Germinal center (tissue), 1 donor: Measurements from ENCODE around the gene TATDN2.
A peak's percentile ranks its signal among the peaks of the same experiment; 100 is the strongest.

Source experiments
- DNase-seq: peaks from one replicate; pipeline ENCODE4 v3.0.0; 2012; ENCODE audit warnings: mixed read lengths, low spot score

Gene TATDN2

GRCh38 chr3:10248184-10248983 lies at the start of gene TATDN2:
Gene TATDN2, plus strand, starts transcription at chr3:10248459. Its CDS starts 742 bp downstream, at chr3:10249201.
- DNase-seq = peak; percentile 99

- DNase-seq = peak; percentile 60
These were observed 49.3 kb upstream of the TATDN2 start for GRCh38 chr3:10198761-10199649.

GRCh38 chr3:10204921-10205320 lies 43.3 kb upstream of the TATDN2 start:
- DNase-seq = no peak

- DNase-seq = no peak
These were observed 42.7 kb upstream of the TATDN2 start for GRCh38 chr3:10205451-10206165.

- no peak for DNase-seq
These were observed 42.1 kb upstream of the TATDN2 start for GRCh38 chr3:10206166-10206511.

GRCh38 chr3:10213156-10213792 lies 35.0 kb upstream of the TATDN2 start:
- peak; percentile 24 for DNase-seq

GRCh38 chr3:10215578-10216368 lies 32.5 kb upstream of the TATDN2 start:
- DNase-seq = no peak

GRCh38 chr3:10217359-10217758 lies 30.9 kb upstream of the TATDN2 start:
- no peak for DNase-seq

- no peak for DNase-seq
These were observed 28.5 kb upstream of the TATDN2 start for GRCh38 chr3:10219737-10220136.

GRCh38 chr3:10223676-10224639 lies 24.3 kb upstream of the TATDN2 start:
- DNase-seq = no peak

- peak; percentile 72 for DNase-seq
These were observed 23.2 kb upstream of the TATDN2 start for GRCh38 chr3:10224794-10225665.

GRCh38 chr3:10226293-10226692 lies 22.0 kb upstream of the TATDN2 start:
- peak; percentile 80 for DNase-seq

GRCh38 chr3:10228248-10228950 lies 19.9 kb upstream of the TATDN2 start:
- no peak for DNase-seq

- no peak for DNase-seq
These were observed 18.7 kb upstream of the TATDN2 start for GRCh38 chr3:10229576-10229975.

GRCh38 chr3:10232137-10232536 lies 16.1 kb upstream of the TATDN2 start:
- DNase-seq = no peak

GRCh38 chr3:10233988-10234387 lies 14.3 kb upstream of the TATDN2 start:
- no peak for DNase-seq

GRCh38 chr3:10234526-10235230 lies 13.6 kb upstream of the TATDN2 start:
- DNase-seq = no peak

- no peak for DNase-seq
These were observed 12.7 kb upstream of the TATDN2 start for GRCh38 chr3:10235551-10235950.
